ENCODE measurements around the gene GLMN. TPM values are rescaled to one million over a fixed set of nuclear protein-coding genes. Genes with fewer than 3 reads are reported as not detected.
A peak's percentile ranks its signal among the peaks of the same experiment; 100 is the strongest.

The GLMN gene
- total and polyA plus RNA-seq, 9 donors: 10.6 to 16.8 (median 14.0) TPM

DNA sequence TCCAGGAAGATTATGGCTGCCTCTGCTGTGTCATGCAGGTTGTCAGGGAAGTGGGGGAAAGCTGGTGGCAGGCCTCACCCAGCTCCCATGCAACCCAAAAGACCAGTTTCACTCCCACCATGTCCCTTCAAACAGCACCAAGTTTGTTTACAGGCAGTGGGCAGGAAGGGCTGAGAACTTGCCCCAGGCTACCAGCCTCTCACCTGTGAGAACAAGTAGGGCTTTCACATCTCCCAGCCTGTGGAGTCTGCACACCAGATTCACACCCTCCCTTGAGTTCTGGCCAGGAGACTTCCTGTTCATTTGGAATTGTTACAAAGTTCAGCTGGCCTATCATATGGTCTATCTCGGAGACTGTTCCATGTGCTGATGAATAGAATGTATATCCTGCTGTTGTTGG lies 27.9 kb upstream of the GLMN start:
- Histone ChIP-seq H3K9me3 (replicated peaks; ENCODE audit: control insufficient read depth, low read depth, low read length) (peaks cover 5% of the 10 kb centered on the region), H3K4me1 (ENCODE audit: control insufficient read depth, insufficient read depth, low read length) (no peaks in the 10 kb centered on the region), H3K27me3 (ENCODE audit: control insufficient read depth, insufficient read depth, low read length) (no peaks in the 10 kb centered on the region), H3K36me3 (ENCODE audit: control insufficient read depth, insufficient read depth, low read length) (peaks cover 19% of the 10 kb centered on the region), H3K27ac (ENCODE audit: low read length) (no peak overlapping the region), H3K4me3 (ENCODE audit: low read length) (no peak overlapping the region)
- no peak for DNase-seq
- WGBS (ENCODE audit: insufficient coverage): no CpG with 5 or more reads among the region's 1 CpG

DNA sequence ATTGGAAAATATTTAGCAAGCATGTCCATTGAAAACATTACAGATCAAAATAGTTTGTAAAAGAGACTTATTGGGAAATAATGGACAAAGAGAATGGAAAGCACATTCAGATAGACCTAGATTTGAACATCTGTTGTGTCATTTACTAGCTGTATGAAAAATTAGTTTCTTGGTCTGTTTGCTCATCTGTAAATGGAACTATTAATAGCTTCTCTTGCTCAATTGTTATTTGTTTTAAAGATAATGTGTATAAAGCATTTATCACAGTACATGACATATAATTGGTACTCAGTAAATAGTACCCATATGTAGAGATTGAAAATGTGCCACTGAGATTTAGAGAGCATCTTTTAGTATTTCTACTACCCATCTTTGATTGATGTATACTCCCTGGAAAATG lies 26.0 kb upstream of the GLMN start:
- Histone ChIP-seq H3K27ac (ENCODE audit: low read length) (no peak overlapping the region), H3K9me3 (replicated peaks; ENCODE audit: control insufficient read depth, low read depth, low read length) (peaks cover 5% of the 10 kb centered on the region), H3K4me3 (ENCODE audit: low read length) (no peak overlapping the region), H3K4me1 (ENCODE audit: control insufficient read depth, insufficient read depth, low read length) (no peaks in the 10 kb centered on the region), H3K27me3 (ENCODE audit: control insufficient read depth, insufficient read depth, low read length) (no peaks in the 10 kb centered on the region), H3K36me3 (ENCODE audit: control insufficient read depth, insufficient read depth, low read length) (peaks cover 19% of the 10 kb centered on the region)
- DNase-seq: no peak

DNA sequence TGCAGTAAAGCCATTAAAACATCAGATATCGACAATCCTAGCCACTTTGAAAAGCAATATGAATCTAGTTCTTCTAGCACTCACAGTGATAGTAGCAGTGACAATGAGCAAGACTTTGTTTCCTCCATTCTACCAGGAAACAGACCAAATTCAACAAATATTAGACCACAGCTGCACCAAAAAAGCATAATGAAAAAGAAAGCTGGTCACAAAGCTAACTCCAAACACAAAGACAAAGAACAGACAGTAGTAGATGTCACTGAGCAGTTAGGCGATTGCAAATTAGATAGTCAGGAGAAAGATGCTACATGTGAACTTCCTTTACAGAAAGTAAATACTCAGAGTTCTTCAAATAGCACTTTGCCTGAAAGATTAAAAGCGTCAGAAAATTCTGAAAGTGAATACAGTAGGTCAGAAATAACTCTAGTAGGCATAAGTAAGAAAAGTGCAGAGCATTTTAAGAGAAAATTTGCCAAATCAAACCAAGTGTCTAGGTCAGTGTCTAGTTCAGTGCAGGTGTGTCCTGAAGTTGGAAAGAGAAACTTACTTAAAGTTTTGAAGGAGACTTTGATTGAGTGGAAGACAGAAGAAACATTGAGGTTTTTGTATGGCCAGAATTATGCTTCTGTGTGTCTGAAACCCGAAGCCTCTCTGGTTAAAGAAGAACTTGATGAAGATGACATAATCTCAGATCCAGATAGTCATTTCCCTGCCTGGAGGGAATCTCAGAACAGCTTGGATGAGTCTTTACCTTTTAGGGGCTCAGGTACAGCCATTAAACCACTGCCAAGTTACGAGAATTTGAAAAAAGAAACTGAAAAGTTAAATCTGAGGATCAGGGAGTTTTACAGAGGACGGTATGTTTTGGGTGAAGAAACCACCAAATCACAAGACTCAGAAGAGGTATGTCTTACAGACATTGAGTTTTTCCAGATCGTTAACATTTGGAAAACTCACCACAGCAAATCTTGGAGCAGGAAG lies 25.0 kb upstream of the GLMN start:
- Histone ChIP-seq H3K4me1 (ENCODE audit: control insufficient read depth, insufficient read depth, low read length) (no peaks in the 10 kb centered on the region), H3K4me3 (ENCODE audit: low read length) (no peak overlapping the region), H3K27me3 (ENCODE audit: control insufficient read depth, insufficient read depth, low read length) (no peaks in the 10 kb centered on the region), H3K27ac (ENCODE audit: low read length) (no peak overlapping the region), H3K36me3 (ENCODE audit: control insufficient read depth, insufficient read depth, low read length) (peaks cover 14% of the 10 kb centered on the region), H3K9me3 (replicated peaks; ENCODE audit: control insufficient read depth, low read depth, low read length) (peaks cover 5% of the 10 kb centered on the region)
- no peak for DNase-seq
- 100% methylated on average over 1 of the region's 7 CpGs for WGBS (ENCODE audit: insufficient coverage)

DNA sequence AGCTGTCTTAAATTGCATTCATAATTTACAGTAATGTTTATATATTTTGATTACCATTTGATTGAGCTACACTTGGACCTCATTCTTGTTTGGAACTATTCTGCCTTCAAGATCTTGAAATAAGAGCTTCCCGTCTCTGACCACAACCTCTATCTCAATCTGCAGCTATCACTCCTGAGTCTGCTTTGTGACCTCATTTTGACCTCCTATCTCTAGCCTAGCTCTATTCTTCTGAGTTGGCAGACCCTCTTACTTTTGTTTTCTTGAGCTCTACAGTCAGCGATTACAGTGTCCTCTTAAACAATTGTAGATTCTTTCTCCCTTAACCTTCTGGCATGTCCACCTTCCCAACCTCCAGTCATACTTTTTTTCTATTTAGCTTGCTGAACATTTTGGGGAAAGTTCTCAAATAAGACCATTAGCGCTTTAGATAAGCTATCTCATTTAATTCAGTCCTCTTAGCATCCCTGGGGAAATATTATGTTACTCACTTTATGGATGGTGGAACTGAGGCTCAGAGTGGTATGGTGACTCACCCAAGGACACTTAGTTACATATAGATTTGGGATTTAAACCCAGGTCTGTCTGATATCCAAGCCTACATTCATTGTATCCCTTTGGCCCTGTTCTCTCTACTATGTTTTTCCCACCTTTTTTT lies 19.2 kb upstream of the GLMN start:
- no peak overlapping the region for H3K4me3 ChIP-seq (ENCODE audit: low read length)
- WGBS (ENCODE audit: insufficient coverage): 73% methylated on average over 2 of the region's 3 CpGs
- no peaks in the 10 kb centered on the region for H3K9me3 ChIP-seq (replicated peaks; ENCODE audit: control insufficient read depth, low read depth, low read length)
- no peaks in the 10 kb centered on the region for H3K4me1 ChIP-seq (ENCODE audit: control insufficient read depth, insufficient read depth, low read length)
- no peak overlapping the region for H3K27ac ChIP-seq (ENCODE audit: low read length)
- DNase-seq: peak; percentile 10
- no peaks in the 10 kb centered on the region for H3K27me3 ChIP-seq (ENCODE audit: control insufficient read depth, insufficient read depth, low read length)
- peaks cover 3% of the 10 kb centered on the region for H3K36me3 ChIP-seq (ENCODE audit: control insufficient read depth, insufficient read depth, low read length)

DNA sequence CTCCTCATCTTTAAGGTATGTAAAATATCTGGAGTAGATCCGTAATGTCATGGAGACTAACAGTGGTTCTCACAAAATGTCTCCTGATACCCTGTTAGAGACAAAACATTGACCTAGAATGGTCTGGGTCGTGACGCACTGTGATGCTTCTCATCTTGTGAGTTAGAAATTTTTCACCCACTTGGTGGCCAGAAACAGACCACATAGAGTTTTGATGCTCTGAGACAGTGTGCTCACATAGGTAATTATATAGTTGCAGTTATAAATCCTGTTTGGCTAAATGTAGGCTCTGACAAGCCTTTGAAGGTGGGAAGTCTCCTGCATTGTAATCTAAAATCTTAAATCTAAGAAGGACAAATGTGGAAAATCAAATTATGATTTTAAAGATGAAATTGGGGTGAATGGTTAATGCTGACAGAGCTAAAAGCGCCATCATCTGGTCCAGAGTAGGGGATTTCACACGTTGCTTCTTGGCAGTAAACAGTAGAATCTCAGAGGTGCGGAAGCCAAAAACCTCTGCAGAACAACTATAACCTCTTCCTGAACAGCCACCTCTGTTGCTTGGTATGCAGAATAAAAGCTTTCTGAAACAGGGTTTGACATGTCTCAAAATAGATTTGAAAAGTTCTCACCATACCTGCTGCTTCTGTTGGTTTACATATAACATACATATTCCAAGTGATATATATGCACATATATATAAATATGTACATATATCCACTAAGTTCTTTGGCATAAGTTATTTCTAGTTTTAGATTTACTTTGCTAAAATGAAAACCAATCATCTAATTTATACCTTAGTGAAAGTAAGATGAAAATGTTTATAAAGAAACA lies 17.2 kb upstream of the GLMN start:
- no peaks in the 10 kb centered on the region for H3K4me1 ChIP-seq (ENCODE audit: control insufficient read depth, insufficient read depth, low read length)
- H3K27ac ChIP-seq (ENCODE audit: low read length): no peak overlapping the region
- H3K36me3 ChIP-seq (ENCODE audit: control insufficient read depth, insufficient read depth, low read length): peaks cover 8% of the 10 kb centered on the region
- H3K9me3 ChIP-seq (replicated peaks; ENCODE audit: control insufficient read depth, low read depth, low read length): no peaks in the 10 kb centered on the region
- WGBS (ENCODE audit: insufficient coverage): no CpG with 5 or more reads among the region's 6 CpGs
- no peaks in the 10 kb centered on the region for H3K27me3 ChIP-seq (ENCODE audit: control insufficient read depth, insufficient read depth, low read length)
- DNase-seq: peak; percentile 3
- H3K4me3 ChIP-seq (ENCODE audit: low read length): no peak overlapping the region

DNA sequence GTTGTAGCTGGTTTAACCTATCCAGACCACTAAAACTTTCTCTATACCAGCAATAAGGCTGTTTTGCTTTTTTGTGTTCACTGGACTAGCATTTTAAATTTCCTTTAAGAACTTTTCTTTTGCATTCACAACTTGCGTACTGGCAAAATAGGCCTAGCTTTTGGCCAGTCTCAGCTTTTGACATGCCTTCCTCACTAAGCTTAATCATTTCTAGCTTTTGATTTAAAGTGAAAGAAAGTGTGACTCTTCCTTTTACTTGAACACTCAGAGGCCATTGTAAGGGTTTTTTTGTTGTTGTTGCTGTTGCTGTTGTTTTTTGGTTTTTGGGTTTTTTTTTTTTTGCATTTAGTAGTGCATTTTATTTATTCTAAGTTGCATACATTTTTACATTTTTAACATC lies 15.2 kb upstream of the GLMN start:
- no peak overlapping the region for H3K27ac ChIP-seq (ENCODE audit: low read length)
- no peaks in the 10 kb centered on the region for H3K27me3 ChIP-seq (ENCODE audit: control insufficient read depth, insufficient read depth, low read length)
- no CpG with 5 or more reads among the region's 1 CpG for WGBS (ENCODE audit: insufficient coverage)
- no peak for DNase-seq
- H3K36me3 ChIP-seq (ENCODE audit: control insufficient read depth, insufficient read depth, low read length): peaks cover 9% of the 10 kb centered on the region
- no peaks in the 10 kb centered on the region for H3K9me3 ChIP-seq (replicated peaks; ENCODE audit: control insufficient read depth, low read depth, low read length)
- no peak overlapping the region for H3K4me3 ChIP-seq (ENCODE audit: low read length)
- no peaks in the 10 kb centered on the region for H3K4me1 ChIP-seq (ENCODE audit: control insufficient read depth, insufficient read depth, low read length)

DNA sequence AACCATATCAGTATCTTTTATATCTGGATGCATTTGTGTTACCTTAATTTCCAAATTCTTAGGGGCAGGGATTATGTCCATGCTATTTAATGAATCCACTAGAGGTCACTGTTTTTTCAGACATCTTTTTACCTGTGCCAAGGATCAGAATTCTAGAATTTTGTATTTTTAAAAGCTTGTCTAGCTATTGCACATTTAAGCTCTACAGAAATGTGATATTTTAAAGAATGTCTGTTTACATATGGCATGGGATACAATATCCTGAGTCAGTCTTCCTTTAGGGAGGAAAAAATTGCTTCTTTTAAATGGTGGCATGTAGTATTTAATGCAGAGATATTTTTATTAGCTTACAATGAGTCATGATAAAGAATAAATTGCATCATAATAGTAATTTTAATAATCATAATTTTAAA lies 11.4 kb upstream of the GLMN start:
- no peak overlapping the region for H3K4me3 ChIP-seq (ENCODE audit: low read length)
- no peaks in the 10 kb centered on the region for H3K4me1 ChIP-seq (ENCODE audit: control insufficient read depth, insufficient read depth, low read length)
- peaks cover 12% of the 10 kb centered on the region for H3K36me3 ChIP-seq (ENCODE audit: control insufficient read depth, insufficient read depth, low read length)
- no peaks in the 10 kb centered on the region for H3K9me3 ChIP-seq (replicated peaks; ENCODE audit: control insufficient read depth, low read depth, low read length)
- H3K27me3 ChIP-seq (ENCODE audit: control insufficient read depth, insufficient read depth, low read length): no peaks in the 10 kb centered on the region
- peak; percentile 34 for DNase-seq
- no peak overlapping the region for H3K27ac ChIP-seq (ENCODE audit: low read length)

DNA sequence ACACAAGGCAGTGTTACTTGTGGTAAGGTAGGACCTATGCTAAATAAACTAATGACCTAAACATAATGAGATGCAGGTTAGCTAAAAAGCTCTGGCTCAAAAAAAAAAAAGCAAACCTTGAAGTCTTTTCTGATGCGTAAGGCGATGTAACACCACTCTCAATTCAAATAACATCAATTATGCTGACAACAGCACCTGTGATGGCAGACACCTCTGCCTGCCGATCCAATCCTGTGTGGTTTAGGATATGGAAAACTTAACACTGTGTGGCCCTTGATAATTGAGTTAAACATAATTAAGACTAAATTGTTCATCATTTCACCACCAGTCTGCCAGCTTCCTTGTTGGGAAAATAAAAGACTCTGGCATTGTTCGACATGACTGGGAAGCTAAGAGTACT lies 9.2 kb upstream of the GLMN start:
- peaks cover 16% of the 10 kb centered on the region for H3K36me3 ChIP-seq (ENCODE audit: control insufficient read depth, insufficient read depth, low read length)
- no peak overlapping the region for H3K27ac ChIP-seq (ENCODE audit: low read length)
- DNase-seq: no peak
- no peaks in the 10 kb centered on the region for H3K4me1 ChIP-seq (ENCODE audit: control insufficient read depth, insufficient read depth, low read length)
- H3K27me3 ChIP-seq (ENCODE audit: control insufficient read depth, insufficient read depth, low read length): no peaks in the 10 kb centered on the region
- H3K9me3 ChIP-seq (replicated peaks; ENCODE audit: control insufficient read depth, low read depth, low read length): no peaks in the 10 kb centered on the region
- no CpG with 5 or more reads among the region's 4 CpGs for WGBS (ENCODE audit: insufficient coverage)
- no peak overlapping the region for H3K4me3 ChIP-seq (ENCODE audit: low read length)

DNA sequence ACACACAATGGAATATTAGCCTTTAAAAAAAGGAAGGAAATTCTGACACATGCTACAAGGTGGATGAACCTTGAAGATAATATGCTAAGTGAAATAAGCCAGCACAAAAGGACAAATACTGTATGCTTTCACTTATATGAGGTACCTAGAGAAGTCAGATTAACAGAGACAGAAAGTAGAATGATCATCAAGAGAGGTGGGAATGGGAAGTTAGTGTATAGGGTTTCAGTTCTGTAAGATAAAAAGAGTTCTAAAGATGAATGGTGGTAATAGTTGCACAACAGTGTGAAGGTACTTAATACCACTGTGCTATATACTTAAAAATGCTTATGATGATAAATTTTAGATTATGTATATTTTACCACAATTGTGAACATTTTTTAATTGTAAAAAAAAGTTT lies 7.2 kb upstream of the GLMN start:
- H3K4me1 ChIP-seq (ENCODE audit: control insufficient read depth, insufficient read depth, low read length): no peaks in the 10 kb centered on the region
- no peak overlapping the region for H3K27ac ChIP-seq (ENCODE audit: low read length)
- H3K36me3 ChIP-seq (ENCODE audit: control insufficient read depth, insufficient read depth, low read length): peaks cover 12% of the 10 kb centered on the region
- no peak for DNase-seq
- no peaks in the 10 kb centered on the region for H3K9me3 ChIP-seq (replicated peaks; ENCODE audit: control insufficient read depth, low read depth, low read length)
- H3K4me3 ChIP-seq (ENCODE audit: low read length): no peak overlapping the region
- no peaks in the 10 kb centered on the region for H3K27me3 ChIP-seq (ENCODE audit: control insufficient read depth, insufficient read depth, low read length)

DNA sequence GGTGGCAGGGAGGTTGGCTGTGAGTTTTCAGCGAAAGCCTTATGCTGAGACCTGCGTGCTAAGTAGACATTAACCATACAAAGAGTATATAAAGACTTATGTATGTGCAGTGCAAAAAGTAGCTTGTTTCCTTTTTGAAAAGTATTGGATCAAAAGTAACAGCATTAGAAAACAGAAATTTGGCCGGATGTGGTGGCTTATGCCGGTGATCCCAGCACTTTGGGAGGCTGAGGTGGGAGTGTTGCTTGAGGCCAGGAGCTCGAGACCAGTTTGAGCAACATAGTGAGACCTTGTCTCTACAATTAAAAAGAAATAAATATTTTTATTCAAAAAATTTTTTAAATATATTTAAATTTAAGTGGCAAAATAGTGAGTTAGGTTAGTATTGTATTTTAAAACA lies 2.2 kb upstream of the GLMN start:
- peaks cover 6% of the 10 kb centered on the region for H3K36me3 ChIP-seq (ENCODE audit: control insufficient read depth, insufficient read depth, low read length)

More for the DNA sequence above, 2.2 kb upstream of the GLMN start:
- DNase-seq: no peak
- Histone ChIP-seq H3K27ac (ENCODE audit: low read length) (no peak overlapping the region), H3K4me1 (ENCODE audit: control insufficient read depth, insufficient read depth, low read length) (no peaks in the 10 kb centered on the region), H3K9me3 (replicated peaks; ENCODE audit: control insufficient read depth, low read depth, low read length) (no peaks in the 10 kb centered on the region), H3K27me3 (ENCODE audit: control insufficient read depth, insufficient read depth, low read length) (no peaks in the 10 kb centered on the region), H3K4me3 (ENCODE audit: low read length) (no peak overlapping the region)
- no CpG with 5 or more reads among the region's 5 CpGs for WGBS (ENCODE audit: insufficient coverage)

Measured in muscle of leg (tissue), 11 donors.